Inferior parietal cortex (tissue), 1 donor: Measurements from ENCODE around the gene GPR62.
"Not testable (repeated sequence)": the region's sequence is repeated elsewhere in the genome, so short reads cannot be mapped to it uniquely, and the experiment has no call there.

Source experiments
- DNase-seq: peaks from one replicate; pipeline ENCODE4 v3.0.0-alpha.2; 2016; ENCODE audit errors: extremely low spot score

Gene GPR62

DNA sequence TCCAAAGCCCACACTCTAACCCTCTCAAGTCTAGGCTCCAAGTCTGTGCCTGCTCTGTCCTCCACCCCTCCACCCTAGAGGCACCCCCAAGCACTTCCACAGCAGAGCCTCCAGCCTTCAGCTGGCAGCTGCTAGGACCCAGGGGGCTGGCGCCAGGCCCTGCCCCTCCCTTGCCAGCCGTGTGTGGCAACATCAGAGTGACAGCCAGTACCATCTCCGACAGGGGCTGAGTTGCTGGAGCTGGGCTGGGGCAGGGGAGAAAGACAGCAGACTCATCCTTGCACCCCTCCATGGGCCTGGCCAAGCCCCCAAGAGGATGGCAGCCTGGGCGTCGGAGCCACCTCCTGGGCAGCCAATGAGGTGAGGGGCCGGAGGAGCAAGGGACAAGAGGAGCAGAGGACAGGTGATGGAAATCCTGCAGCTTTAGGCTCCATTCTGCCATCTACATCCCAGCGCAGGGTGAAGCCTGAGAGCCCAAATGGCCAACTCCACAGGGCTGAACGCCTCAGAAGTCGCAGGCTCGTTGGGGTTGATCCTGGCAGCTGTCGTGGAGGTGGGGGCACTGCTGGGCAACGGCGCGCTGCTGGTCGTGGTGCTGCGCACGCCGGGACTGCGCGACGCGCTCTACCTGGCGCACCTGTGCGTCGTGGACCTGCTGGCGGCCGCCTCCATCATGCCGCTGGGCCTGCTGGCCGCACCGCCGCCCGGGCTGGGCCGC, at the start of gene GPR62:
TSS of gene GPR62 (plus strand) at position 207 of the 718 bp plus-strand sequence. CDS start at position 479, 272 bp downstream.
- peak; percentile 68 for DNase-seq

GRCh38 chr3:51908026-51908425, 47.2 kb upstream of the GPR62 start:
- DNase-seq, result no peak

- DNase-seq, result no peak
Observed at GRCh38 chr3:51916418-51916817, 38.8 kb upstream of the GPR62 start.

GRCh38 chr3:51921081-51921578, 34.1 kb upstream of the GPR62 start:
- DNase-seq, result no peak

- no peak for DNase-seq
Observed at GRCh38 chr3:51927061-51927977, 27.9 kb upstream of the GPR62 start.

DNA sequence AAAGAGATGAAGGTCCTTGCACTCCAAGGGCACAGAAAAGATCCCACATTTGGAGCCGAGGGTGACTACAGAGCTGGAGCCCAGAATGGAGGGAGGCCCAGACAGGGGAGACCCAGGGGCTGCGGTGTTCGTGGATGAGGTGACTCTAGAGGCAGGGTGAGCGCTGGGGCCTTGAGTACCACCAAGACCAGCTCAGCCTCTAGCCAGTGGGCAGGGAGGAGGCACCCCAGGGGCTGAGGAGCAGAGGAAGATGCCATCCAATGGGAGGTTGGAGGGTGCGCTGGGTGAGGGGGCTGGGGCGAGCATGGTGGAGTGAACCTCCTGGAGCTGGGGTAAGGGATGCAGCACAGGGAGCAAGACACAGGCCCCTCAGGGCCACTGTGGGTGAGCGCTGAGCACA, 26.7 kb upstream of the GPR62 start:
- DNase-seq, result no peak

GRCh38 chr3:51928981-51929380, 26.2 kb upstream of the GPR62 start:
- DNase-seq, result not testable (repeated sequence)

DNA sequence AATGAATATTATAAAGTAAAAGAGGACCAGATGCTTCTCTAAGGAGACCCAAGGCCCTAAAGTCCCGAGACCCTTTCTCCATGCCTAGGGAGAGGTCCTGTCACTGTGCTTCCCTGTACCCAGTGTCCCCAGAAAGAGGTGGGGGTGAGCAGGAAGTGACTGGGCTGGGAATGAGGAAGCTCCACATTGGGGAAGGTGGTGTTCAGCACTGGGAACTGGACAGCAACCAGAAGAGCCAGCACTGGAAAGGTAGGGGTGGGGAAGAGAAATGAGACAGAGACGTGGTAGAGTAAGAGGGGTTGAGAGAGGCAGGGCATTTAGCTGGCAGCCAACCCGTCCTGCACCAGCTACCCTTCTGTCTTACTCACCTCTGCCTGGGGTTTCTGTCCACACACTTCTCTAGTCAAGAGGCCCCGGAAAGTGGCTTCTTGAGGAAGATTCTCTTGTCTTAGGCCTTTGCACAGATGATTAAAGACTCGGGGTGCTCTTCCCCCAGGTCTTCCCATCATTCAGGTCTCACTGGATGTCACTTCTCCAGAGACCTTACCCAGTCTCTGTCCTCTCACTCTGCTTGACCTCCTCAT, 25.7 kb upstream of the GPR62 start:
- DNase-seq, result no peak

DNA sequence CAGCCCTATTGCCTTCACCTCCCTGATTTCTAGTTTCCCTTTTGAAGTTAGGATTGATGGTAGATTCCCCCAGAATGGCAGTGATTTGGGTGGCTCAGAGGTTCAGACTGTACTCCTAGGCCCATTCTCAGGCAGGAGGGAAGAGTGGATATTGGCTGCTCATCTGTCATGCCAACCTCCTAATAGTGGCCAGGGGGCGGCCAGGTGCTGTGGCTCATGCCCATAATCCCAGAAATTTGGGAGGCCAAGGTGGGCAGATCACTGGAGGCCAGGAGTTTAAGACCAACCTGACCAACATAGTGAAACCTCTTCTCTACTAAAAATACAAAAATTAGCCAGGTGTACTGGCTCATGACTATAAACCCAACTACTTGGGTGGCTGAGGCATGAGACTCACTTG, 24.7 kb upstream of the GPR62 start:
- DNase-seq, result no peak

- DNase-seq, result no peak
Observed at GRCh38 chr3:51931756-51932155, 23.4 kb upstream of the GPR62 start.

- DNase-seq, result no peak
Observed at GRCh38 chr3:51932471-51933370, 22.5 kb upstream of the GPR62 start.

GRCh38 chr3:51933471-51934138, 21.6 kb upstream of the GPR62 start:
- no peak for DNase-seq

- no peak for DNase-seq
Observed at GRCh38 chr3:51934139-51934850, 20.9 kb upstream of the GPR62 start.

- no peak for DNase-seq
Observed at GRCh38 chr3:51934991-51935885, 19.9 kb upstream of the GPR62 start.

GRCh38 chr3:51935886-51936755, 19.1 kb upstream of the GPR62 start:
- DNase-seq, result no peak

GRCh38 chr3:51937014-51937413, 18.2 kb upstream of the GPR62 start:
- no peak for DNase-seq

DNA sequence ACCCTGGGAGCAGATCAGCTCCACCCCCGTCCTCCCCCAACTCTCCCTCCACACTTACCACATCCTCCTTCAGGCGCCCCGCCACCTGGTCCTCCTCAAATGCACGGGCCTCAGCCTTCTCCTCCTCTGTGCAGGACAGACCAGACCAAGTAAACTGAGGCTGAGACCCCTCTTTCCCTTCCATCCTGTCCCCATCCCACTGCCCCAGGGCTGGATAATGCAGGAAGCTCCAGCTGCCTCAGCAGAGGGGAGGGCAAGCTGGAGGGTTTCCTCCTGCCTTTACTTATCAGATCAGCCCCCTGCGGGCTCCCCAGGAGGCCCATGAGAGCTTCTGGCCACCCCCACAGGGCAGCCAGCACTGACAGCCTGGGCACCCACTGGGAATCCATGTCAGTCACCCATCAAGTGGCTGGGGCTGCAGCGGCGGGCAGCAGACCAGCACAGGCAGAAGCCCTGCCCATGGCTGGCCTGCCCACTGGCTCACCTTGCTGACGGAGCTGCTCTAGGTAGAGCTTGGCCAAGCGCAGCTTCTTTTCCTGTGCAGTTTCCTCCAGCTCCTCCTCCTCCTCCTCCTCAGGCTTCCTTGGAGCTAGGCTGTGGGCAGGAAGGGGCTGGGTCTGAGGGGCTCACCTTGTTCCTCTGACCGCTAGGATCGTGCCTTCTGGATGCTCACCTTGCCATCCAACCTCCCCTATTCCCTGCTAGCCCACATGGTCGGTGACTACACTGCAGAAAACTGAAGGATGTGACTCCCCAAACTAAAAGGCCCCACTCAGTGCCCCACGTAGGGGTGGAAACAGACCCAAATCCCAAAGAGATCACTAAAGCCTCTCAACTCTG, 17.4 kb upstream of the GPR62 start:
- DNase-seq, result no peak
